ENCODE measurements around the gene PTPRD.

PTPRD gene

DNA sequence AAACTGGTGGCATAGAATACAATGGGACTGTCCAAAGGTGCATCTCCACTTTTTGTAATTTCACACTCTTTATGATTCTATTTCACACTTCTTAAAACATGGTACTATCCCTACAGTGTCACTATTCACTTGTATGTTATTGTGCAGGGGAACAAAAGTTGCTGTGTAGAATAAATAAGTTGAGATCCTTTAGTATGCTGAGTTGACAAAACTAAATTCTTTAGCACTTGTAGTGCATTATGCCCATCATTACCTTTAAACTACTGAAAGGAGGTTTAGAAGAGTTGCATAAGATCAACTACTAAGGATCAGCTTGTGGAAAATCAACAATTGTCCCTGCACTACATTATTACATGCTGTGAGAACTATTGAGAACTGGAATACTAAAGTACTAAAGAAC is 1380.9 kb downstream of the PTPRD start:
- no peak for DNase-seq

DNA sequence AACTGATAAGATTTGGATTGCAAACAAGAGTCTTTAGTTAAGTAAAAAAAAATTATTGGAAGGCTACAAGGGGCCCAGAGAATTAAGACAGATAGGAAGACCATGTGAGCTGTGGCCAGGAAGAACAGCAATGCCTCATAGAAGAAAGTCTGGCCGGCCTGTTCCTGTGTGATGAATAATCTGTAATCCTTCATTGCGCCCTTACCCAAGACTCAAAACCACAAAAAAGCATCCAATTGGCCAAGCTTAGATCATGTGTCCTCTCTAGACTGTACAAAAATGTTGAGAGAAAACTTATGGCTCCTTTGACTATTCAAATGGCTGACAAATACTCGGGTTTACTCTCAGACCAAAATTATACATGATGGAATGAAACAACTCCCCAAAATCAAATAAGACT is 1383.5 kb downstream of the PTPRD start:
- peak; percentile 85 for DNase-seq

DNA sequence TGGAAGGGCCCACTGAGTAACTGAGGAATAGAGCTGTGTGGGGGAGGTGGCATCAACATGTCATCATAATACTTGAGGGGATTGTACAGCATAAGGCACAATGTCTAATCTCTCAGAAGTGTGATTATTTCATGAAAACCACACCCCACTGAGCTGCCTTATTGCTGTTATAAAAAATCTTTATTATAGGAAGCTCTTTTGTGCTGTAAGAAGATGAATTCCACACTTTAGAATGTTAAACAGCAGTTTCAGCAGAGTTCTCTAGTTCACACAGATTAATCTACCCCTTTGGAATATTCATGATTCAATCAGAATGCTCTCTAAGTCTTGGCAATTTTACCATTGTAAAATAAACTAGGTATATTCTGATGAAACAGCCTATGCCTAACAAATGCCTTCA is 1389.6 kb downstream of the PTPRD start:
- no peak for DNase-seq

DNA sequence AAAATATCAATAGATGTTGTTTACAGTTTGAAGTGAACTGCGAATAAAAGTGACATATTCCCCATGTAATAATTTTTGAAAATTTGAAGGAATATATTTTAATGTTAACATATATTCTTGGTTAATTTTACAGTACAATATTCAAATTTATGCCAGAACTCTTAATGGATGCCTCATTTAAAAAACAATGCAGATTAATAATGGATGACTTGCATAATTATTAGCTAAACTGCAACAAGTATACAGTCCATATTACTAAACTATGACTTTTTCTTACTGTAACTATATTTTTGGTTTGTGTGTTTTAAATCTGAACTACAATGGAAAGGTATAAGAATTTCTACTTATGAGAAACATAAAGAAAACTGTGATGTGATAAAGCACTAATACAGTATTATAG is 1390.1 kb downstream of the PTPRD start:
- no peak for DNase-seq

DNA sequence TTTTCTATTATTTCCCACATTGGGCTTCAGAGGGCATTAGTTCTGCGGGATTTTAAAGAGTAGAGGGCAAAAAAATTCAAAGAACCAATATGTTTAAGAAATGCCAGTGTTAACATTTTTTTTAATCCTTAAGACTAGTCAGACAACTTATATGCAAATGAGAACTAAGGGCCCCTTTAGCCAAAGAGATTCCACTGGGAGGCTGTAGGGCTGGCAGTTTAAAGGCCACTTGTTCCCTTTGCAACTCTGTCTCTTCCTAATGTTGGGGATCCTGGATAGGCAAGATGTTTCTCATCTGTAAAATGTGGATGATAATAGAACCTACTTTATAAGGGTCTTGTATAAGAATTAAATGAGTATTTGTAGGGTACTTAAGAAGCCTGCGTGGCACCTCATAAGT is 1395.9 kb downstream of the PTPRD start:
- DNase-seq: no peak

DNA sequence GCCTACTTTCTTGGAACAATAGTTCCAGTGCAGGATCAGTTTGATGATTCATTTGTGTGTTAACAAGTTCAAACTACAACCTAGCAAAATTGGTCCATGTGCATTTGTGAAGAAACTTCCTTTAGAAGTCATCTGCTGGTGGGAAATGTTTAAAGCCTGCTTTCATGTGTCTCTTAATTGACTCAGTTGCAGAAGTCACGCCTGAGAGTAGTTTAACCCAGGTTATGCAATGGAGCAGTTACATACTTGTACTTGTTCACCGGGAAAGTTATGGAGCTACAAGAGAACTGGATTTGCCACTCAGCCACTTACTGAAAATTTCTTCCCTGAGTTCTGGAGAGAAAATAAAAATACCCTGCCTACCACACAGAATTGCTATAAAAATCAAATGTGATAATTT is 1397.8 kb downstream of the PTPRD start:
- DNase-seq: no peak

DNA sequence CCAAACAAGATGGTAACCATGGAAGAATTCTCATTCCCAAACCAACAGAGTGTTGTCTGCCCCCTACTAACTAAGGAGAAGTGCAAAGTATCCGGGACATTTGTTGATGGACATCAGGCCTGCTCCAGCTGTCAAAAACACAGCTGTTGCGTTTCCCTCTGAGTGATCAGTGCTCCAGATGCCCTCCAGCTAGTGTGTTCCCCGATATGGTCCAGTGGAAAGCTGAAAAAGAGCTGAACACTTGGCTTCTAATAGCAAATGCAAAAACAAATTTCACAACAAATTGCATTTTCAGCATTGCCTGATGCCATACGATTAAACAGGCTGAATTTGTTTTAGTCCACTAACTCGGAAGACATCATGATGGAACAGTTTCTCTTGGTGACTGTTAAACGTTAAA is 1398.7 kb downstream of the PTPRD start:
- no peak for DNase-seq

DNA sequence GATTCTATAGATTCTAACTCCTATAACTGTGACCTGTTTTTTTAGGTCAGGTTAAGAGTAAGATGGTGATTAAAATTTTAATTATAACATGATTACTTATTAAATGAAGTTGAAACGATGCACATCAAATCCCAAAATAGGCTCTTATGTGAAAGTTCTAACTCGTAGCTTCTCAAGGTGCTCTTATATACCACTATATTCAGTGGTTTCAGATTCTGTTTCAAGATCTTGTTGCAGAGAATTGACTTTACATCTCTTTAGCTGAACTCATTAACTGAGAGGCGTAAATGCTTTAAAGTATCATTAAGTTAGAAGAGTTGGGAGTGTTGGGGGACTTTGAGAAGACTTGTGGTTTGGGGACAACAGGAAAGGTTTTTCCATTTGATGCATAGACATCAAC is 1399.8 kb downstream of the PTPRD start:
- no peak for DNase-seq

DNA sequence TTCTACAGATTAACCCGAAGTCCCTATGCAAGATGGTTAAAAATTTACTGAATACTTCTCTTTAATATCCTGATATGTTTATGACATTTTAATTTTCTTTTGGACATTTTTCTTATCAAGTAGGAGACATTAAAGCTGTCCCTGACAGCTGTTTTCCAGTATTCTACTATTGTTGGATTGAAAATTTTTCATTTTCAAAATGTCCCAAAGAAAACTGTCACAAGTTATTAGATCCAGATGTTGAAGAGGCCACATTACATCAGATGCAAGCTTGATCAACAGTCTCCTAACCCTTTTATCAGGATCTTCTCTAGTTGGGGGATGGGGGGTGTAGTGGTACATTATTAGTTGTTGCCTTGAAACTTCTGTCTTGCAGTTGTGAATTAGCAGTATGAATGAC is 1410.5 kb downstream of the PTPRD start:
- no peak for DNase-seq

DNA sequence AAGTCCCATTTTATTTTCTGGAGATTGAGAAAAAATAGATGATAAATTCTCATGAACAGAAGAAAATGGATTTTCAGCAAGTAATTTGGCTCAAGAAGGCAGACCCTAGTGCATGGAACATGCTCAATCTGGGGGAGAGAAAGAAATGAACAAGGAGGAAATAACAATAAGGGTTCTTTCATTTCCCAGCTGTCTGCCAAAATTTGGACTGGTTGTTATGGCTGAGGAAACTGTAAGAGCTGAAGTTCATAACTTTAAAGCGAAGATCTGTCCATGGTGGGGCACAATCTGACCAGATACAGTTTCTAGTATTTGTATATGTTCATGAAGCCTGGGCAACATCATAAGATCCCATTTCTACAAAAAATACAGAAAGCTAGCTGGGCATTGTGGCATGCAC is 1426.7 kb downstream of the PTPRD start:
- no peak for DNase-seq

DNA sequence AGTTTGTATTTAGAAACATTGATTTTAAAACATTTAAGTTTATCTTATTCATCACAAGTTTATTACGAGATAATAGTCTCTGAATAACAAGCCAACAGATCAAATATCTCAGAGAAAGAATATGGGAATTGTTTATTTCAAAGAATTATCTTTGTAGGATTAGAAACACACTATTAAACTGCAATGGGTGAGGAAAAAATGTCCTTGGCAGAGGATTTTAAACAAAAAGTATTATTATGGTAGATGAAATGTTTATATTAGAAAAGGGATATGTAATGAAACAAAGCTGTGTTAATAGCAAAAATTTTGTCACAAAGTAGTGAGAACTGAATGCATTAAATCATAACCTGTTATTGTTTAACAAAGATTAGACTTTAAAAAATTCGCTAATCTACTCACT is 1430.4 kb downstream of the PTPRD start:
- no peak for DNase-seq

DNA sequence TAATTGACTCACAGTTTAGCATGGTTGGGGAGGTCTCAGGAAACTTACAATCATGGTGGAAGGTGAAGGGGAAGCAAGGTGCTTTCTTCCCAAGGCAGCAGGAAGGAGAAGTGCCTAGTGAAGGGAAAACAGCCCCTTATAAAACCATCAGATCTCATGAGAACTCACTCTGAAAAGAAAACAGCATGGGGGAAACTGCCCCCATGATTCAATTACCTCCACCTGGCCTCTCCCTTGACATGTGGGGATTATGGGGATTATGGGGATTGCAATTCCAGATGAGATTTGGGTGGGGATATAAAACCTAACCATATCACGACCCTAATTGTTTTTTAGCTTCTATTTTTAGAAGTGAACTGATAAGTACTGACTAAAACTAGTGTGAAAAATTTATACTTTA is 1435.7 kb downstream of the PTPRD start:
- DNase-seq: no peak

DNA sequence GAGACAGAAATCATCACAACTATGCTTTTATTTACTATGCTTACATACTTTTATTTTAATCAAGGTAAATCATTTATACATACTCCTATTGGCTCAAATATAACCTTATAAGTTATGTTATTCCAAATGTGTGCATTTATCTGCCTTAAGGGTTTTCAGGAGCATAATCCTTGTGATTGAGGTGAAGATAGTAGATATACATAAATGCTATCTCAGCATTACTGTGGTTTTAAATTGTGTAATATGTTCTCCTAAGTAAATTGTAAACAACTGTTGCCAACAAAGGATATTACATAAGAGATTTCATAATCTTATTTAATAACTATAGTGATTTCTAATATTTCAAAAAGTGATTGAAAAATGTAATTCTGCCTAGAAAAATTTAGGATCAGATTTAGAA is 1438.4 kb downstream of the PTPRD start:
- DNase-seq: no peak

DNA sequence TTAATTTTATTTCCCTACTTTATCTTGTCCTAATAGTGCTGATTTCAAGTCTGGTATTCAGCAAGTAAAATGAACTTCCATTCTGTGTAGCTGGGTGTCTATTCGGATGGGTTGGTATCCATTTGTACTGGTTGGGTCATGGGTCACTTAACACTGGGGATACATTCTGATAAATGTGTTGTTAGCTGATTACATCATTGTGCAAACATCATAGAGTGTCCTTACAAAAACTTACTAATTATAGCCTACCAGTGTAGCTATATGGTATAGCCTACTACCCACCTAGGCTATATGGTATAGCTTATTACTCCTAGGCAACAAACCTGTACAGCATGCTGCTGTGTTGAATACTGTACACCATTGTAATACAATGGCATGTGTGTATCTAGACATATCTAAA is 1439.5 kb downstream of the PTPRD start:
- DNase-seq: no peak

DNA sequence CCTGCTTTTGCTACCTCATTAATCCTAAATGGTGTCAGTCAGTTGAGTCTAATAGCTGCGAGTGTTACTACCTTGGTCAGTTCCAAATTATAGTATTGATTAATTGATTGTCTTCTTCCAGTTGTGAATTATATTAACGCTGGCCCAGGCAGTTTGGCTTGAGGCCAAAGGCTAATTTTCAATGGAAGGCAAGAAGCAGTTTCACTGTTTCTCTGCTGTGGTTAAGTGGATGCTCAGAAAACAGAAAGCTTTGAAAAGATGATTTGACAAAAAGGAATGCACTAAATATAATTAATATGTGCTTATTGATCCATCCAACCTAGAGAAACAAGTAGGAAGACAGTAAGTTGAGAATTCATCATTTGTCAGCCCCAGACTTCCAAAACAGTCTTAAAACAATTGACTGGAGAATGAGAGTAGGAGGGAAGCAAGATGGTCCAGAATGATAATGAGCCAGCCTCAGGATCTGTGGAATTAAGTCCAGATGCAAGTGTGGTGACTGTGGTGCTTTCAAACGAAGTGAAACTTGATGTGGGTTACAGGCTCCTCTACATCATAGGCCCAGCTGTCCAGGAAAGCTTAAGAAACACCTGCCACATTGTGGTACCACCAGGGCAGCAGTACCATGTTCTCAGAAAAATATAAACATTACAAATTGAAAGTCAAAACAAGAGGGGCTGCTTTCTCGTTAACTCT is 1442.2 kb downstream of the PTPRD start:
- DNase-seq: no peak

DNA sequence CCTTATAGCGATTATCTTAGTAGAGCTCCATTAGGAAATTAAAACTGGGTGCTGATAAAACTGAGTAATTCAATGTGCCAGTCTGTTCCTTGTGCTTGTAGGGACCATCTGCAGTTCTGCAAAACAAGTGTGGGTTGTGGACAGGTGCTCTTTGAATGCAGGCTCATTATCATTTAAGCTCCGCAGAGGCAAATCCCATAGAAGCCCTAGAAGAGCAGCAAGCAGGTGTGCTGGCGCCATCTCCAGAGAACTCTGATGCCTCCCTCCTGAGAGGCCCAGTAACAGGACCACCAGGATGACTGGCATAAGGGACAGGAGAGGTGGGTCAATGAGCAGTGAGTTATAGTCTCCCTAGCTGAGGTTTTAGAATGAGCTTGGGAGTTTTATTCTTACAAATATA is 1470.8 kb downstream of the PTPRD start:
- no peak for DNase-seq

DNA sequence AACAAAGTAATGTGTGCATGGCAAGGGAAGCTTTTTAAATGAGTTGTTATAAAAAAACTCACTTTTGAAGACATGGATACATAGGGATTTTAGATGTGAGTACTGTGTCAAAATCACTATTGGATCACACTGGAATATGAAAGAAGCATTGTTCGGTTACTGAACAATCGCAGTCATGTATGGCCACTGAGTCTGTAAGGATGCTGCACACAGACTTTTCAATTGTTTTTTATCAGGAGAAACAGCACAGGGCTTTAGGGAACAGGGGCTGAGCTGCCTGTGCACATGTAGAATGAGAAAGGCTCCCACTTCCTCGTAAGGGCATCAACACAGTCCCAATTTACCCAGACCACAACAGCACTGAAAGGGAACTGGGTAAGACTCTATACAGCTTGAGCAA is 1479.3 kb downstream of the PTPRD start:
- no peak for DNase-seq

DNA sequence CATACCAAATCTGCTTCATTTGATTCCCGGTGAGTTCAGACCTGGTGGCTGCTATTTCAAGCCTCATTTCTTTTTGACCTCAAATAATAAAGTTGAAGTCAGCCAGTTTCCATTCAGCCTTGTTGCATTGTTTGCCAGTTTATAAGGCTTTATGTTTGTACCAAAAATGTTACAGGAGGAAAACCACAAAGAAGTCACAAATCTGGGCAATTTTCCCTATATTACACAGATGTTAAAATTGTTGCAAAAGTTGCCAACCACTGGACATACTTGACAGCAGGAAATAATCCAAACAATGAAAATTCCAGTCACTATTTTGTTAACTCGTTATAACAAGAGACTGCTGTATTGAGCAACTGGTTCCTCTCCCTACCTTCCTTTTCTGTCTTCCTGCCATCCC is 1488.2 kb downstream of the PTPRD start:
- no peak for DNase-seq

DNA sequence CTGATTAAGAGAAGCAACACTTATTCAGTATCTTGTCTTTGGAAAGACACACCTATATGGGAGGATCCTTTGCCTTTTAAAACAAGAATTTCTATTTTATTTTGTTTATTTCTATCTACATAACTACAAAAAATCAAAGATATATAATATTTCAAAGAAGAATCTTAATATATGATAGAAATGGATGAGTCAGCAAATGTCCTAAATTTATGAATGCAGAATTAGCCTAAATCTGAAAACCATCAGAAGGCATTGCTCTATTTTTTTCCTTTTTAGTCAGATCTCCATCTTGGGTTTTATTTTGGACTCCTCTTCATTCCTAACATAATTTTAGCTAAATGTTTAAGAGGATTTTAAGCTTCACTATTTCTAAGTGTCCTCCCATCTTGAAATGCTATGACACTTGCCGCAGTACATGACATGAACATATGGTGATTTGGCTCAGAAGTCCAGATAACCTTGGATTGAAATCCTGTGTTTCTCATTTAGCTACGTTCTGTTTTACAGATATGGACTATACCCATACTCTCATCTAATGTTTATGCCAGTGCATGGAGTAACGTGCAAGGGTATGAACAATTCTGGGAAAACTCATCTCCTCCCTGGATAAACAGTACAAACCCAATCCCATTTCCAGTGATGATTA is 1490.4 kb downstream of the PTPRD start:
- DNase-seq: no peak

DNA sequence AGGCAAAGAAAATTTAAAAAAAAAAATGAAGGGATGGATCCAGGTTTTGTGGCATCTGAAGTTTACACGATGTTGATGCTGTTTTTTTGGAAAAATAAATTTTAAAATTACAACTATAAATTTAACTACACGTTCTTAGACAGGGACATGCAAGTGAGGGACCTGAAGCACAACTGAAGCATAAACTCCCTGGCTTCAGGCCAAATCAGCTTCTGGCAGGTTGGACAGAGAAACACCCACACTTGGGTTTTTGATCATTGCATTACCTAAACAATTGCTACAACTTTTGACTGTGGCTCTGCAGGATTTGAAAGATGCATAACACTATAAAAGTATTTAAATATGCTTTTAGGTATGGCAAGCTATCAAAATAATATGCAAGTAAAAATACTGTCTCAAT is 1494.9 kb downstream of the PTPRD start:
- DNase-seq: no peak

DNA sequence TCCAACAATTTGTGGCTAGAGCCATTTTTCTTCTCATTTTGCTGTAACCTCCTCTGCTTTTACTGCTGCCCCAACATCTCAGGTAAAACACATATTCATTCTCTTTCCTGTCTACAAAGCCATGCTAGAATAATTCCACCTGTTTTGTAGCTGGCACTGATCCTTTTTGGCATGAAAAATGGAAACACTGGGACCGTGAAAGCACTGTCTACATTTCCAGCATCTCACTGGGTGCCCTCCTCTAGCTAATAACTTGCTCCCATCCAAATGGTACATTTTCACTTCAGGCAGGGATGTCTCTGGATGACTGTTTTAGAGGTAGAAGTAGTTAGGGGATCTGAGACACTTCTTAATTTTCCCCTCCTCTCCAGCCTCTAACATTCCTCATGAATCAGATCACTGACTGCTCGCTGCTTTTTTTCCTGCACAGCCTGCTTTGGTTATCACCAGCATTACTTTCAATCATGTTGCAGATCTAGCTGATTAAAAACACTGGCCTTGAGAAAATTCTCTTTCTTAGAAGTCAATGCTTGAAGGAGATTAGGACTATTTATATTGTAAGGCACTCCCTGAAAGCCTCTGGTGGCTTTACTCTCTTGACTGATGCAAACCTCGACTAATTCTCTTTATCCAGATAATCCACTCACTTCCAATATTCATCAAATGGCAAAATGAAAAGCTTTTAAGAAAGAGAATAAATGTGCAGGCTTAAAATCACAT is 1500.6 kb downstream of the PTPRD start:
- no peak for DNase-seq

DNA sequence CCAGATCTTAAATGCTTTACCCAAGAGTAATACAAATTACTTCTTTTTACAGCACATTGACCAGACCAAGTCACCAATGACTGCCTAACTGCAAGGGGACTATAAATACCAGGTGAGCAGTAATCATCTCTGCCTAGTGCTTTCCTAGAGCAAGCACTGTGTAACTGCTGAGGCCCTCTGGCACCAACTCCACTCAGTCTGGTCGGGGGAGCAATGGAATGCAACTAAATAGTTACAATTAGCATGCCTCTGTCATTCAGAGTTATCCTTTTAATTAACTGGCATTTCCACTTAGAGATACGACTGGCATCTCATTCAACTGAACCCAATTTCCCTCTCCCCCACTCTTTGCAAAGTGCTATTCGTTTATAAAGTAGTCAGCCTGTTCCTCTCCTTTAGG is 1504.2 kb downstream of the PTPRD start:
- no peak for DNase-seq

DNA sequence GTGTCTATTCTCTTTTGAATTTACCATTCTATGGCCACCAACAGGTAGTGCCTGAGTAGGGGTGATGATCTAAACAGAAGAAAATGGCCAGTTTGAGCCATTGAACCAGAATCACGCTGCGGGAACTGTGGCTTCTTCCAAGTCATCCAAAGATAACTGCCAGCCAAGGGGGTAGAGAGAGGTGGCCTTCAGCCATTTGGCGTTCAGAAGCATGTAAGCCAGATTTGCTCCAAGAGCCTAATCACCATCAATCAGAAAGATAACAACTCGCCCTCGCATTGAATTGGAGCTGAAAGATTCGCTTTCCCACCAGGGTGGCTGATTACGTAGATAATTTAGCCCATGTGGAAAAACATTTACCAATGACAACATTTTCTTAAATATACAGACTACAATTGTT is 1510.5 kb downstream of the PTPRD start:
- no peak for DNase-seq

DNA sequence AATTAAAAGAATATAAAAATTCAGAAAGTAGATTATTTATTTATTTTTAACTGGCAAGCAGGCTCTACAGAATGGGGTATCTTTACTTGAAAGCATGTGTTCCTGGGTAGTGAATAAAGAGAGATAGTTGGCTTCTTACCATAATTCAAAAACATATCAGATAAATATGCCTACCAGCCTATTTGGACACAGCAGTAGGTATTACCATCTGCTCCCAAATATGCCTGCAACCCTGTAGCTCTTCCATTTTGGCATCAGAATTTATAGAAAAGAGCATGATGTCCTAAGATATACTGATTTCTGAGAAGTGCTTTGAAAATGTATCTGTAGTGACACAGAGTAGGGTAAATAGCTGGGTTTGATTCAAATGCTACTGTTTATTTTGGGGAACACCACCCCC is 1512.7 kb downstream of the PTPRD start:
- no peak for DNase-seq

DNA sequence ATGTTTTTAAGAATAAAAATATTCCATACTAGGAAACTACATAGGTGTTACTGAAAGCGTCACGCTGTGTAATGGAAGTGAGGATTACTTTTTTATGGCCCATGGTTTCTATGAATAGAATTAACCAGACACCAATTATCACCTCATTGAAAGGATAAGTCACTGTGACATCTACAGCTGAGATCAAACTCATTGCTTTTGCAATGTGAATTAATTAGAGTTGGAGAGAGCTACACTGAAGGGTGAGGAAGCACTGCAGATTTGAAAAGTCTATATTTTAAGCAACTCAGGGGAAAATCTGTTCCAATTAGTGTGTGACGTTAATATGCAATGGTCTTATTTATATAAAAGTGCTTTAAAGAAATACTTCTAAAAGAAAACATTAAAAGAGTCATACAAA is 1513.2 kb downstream of the PTPRD start:
- DNase-seq: no peak
